Testis (tissue), 3 donors: ENCODE data around the gene HERC4. TPM values are rescaled to one million over a fixed set of nuclear protein-coding genes. Genes with fewer than 3 reads are reported as not detected.

Source experiments
- DNase-seq: peaks from one replicate; pipeline ENCODE4 v3.0.0-alpha.2; 2019
- H3K27ac ChIP-seq, 2 donors: fragments of 200-600 bp; sonication (generic); one replicate each; pipeline ENCODE4 v1.5.1; 2019
- H3K27me3 ChIP-seq: fragments of 200-600 bp; sonication (generic); one replicate; pipeline ENCODE4 v1.5.1; 2019
- H3K36me3 ChIP-seq: fragments of 200-600 bp; sonication (generic); one replicate; pipeline ENCODE4 v1.5.1; 2017; ENCODE audit warnings: low read depth; ENCODE audit errors: missing control alignments
- H3K4me1 ChIP-seq: fragments of 200-600 bp; sonication (generic); one replicate; pipeline ENCODE4 v1.5.1; 2019
- H3K4me3 ChIP-seq, 2 donors: fragments of 200-600 bp; sonication (generic); one replicate each; pipeline ENCODE4 v1.5.1; 2017 to 2019
- H3K9me3 ChIP-seq: fragments of 200-600 bp; sonication (generic); one replicate; pipeline ENCODE4 v1.5.1; 2017
- CTCF ChIP-seq, 3 experiments: fragments of 450-650 bp in 2 of 3; fragments of 200-600 bp in 1 of 3; sonication (generic) in 1 of 3; IDR thresholded peaks; one replicate each; pipeline ENCODE4 v1.5.1; 2016 to 2019; ENCODE audit warnings: antibody characterized with exemption in 3 of 3, mild to moderate bottlenecking in 2 of 3, moderate library complexity in 1 of 3
- POLR2A ChIP-seq: fragments of 450-650 bp; IDR thresholded peaks from one replicate; pipeline ENCODE4 v1.6.1; 2017; ENCODE audit warnings: antibody characterized with exemption, mild to moderate bottlenecking, moderate library complexity
- WGBS, 2 donors: methylation state at CpG; one replicate each; pipeline ENCODE4 v1.1.5; 2018; 5-methylcytosine and 5-hydroxymethylcytosine counted together
- intact Hi-C: fragments of 100-400 bp; cut with DNase I; formaldehyde crosslinking; loops from one replicate; pipeline ENCODE4 v1.15.1; 2023; ENCODE audit warnings: low total_unique reads
- polyA plus RNA-seq: library from polyadenylated mRNA; stranded (reverse); fragments of 350-450 nt; fragmentation: Illumina TruSeq; extraction: RNeasy Lipid Tissue Mini Kit (QIAGEN cat#74804); gene quantifications from one replicate; pipeline ENCODE4 v1.2.3, GENCODE V29; 2014; ENCODE audit warnings: low read depth, low replicate concordance; ENCODE audit not compliant: insufficient read depth
- total RNA-seq, 2 donors: library from RNA; depleted of rRNA; stranded (reverse); fragments of >200 nt; gene quantifications; one replicate each; pipeline ENCODE4 v1.2.3, GENCODE V29; 2016

The HERC4 gene
- total and polyA plus RNA-seq, 3 donors from 2014 or later = 30.5 to 79.1 (median 67.3) TPM

GRCh38 chr10:68108653-68109052, 33.6 kb upstream of the HERC4 start:
- H3K4me1 ChIP-seq = no peaks in the 10 kb centered on the region
- intact Hi-C loops = no loop called here
- H3K27me3 ChIP-seq = no peaks in the 10 kb centered on the region
- no peak overlapping the region for H3K27ac ChIP-seq
- no peak overlapping the region for H3K4me3 ChIP-seq
- WGBS, 2 donors = 93 to 94% methylated on average over 11 of the region's 11 CpGs
- H3K36me3 ChIP-seq = no peaks in the 10 kb centered on the region
- DNase-seq = no peak
- TF ChIP-seq CTCF (IDR thresholded peaks at IDR 0.05) (no peak), POLR2A (no peak)
- H3K9me3 ChIP-seq = no peaks in the 10 kb centered on the region

GRCh38 chr10:68108051-68108450, 33.0 kb upstream of the HERC4 start:
- intact Hi-C loops = no loop called here
- WGBS, 2 donors = 88 to 93% methylated on average over 3 of the region's 3 CpGs
- Histone ChIP-seq H3K4me1 (no peaks in the 10 kb centered on the region), H3K9me3 (no peaks in the 10 kb centered on the region), H3K4me3 (no peak overlapping the region), H3K36me3 (no peaks in the 10 kb centered on the region), H3K27ac (no peak overlapping the region), H3K27me3 (no peaks in the 10 kb centered on the region)
- TF ChIP-seq CTCF (IDR thresholded peaks at IDR 0.05) (no peak), POLR2A (no peak)
- no peak for DNase-seq

GRCh38 chr10:68107651-68108050, 32.6 kb upstream of the HERC4 start:
- H3K27ac ChIP-seq = no peak overlapping the region
- intact Hi-C loops = no loop called here

GRCh38 chr10:68106656-68107055, 31.6 kb upstream of the HERC4 start:
- DNase-seq = no peak

More at GRCh38 chr10:68107651-68108050, 32.6 kb upstream of the HERC4 start:
- TF ChIP-seq CTCF (IDR thresholded peaks at IDR 0.05) (no peak), POLR2A (no peak)
- whole genome bisulfite sequencing, 2 donors = 90 to 100% methylated on average over 1 of the region's 1 CpG
- no peak overlapping the region for H3K4me3 ChIP-seq
- H3K4me1 ChIP-seq = no peaks in the 10 kb centered on the region
- no peaks in the 10 kb centered on the region for H3K36me3 ChIP-seq
- no peaks in the 10 kb centered on the region for H3K9me3 ChIP-seq
- no peak for DNase-seq
- no peaks in the 10 kb centered on the region for H3K27me3 ChIP-seq

More at GRCh38 chr10:68106656-68107055, 31.6 kb upstream of the HERC4 start:
- no peaks in the 10 kb centered on the region for H3K4me1 ChIP-seq
- intact Hi-C loops = no loop called here
- no peaks in the 10 kb centered on the region for H3K36me3 ChIP-seq
- TF ChIP-seq CTCF (IDR thresholded peaks at IDR 0.05) (no peak), POLR2A (no peak)
- no peak overlapping the region for H3K4me3 ChIP-seq
- 87 to 91% methylated on average over 3 of the region's 3 CpGs for WGBS, 2 donors
- H3K27me3 ChIP-seq = no peaks in the 10 kb centered on the region
- H3K9me3 ChIP-seq = no peaks in the 10 kb centered on the region
- no peak overlapping the region for H3K27ac ChIP-seq
